Right cardiac atrium (tissue), 5 donors: ENCODE measurements around the gene CACNA1B. TPM values are rescaled to one million over a fixed set of nuclear protein-coding genes. Genes with fewer than 3 reads are reported as not detected.

Experiments
- ATAC-seq, 2 donors: fragments of 200-7000 bp; cut with Tn5 transposase; one replicate each; pipeline versions ENCODE4 v1.8.0 to v1.9.1; 2020; ENCODE audit warnings: moderate library complexity in 2 of 2, mild to moderate bottlenecking in 1 of 2
- DNase-seq, 3 donors: peaks; one replicate each; pipeline ENCODE4 v3.0.0-alpha.2; 2020
- H3K27ac ChIP-seq: one replicate; pipeline ENCODE4 v1.5.1; 2013; ENCODE audit warnings: mild to moderate bottlenecking, low read length, control low read depth, moderate library complexity
- H3K27me3 ChIP-seq: one replicate; pipeline ENCODE4 v1.6.1; 2013; ENCODE audit not compliant: control insufficient read depth, insufficient read depth
- H3K4me1 ChIP-seq: one replicate; pipeline ENCODE4 v1.6.1; 2013; ENCODE audit warnings: low read length; ENCODE audit not compliant: control insufficient read depth, insufficient read depth
- H3K4me3 ChIP-seq: one replicate; pipeline ENCODE4 v1.5.1; 2013; ENCODE audit warnings: low read length, control low read depth
- H3K9me3 ChIP-seq: one replicate; pipeline ENCODE4 v1.6.1; 2013; ENCODE audit warnings: low read length; ENCODE audit not compliant: control insufficient read depth
- WGBS: extraction: QIAGEN DNeasy Blood & Tissue Kit; methylation state at CpG from one replicate; pipeline ENCODE4 v1.1.7; 2013; 5-methylcytosine and 5-hydroxymethylcytosine counted together
- intact Hi-C, 4 donors: fragments of 100-400 bp; cut with DNase I; formaldehyde crosslinking; loops; one replicate each; pipeline versions ENCODE4 v1.11.0 to v1.14.0; 2022 to 2023
- polyA plus RNA-seq: library from polyadenylated mRNA; stranded (reverse); fragments of 200-250 nt; gene quantifications from one replicate; pipeline ENCODE4 v1.2.3, GENCODE V29; 2013
- total RNA-seq, 4 donors: library from RNA; stranded (reverse); fragmentation: NEBNext Ultra II Directional; extraction: Animal tissue kit (Norgen Biotek cat#: 25700); gene quantifications; one replicate each; pipeline ENCODE4 v1.2.1, GENCODE V29; 2021
- donor health status: healthy with polysubstance abuse.
- donor health status: DM: no; HTN: yes; CAD: no.
- donor health status: DM: no; HTN: no; CAD: no.
- donor health status: DM: no; HTN: yes; CAD: no; lungs with severe emphysema.
- donor health status: DM: yes; HTN: yes; CAD: no.

The CACNA1B gene
- total and polyA plus RNA-seq, 5 donors, result 0.05 to 0.44 (median 0.09) TPM

- intact Hi-C loops, result no loop called here
- Histone ChIP-seq H3K4me1 (no peaks in the 10 kb centered on the region), H3K27me3 (no peaks in the 10 kb centered on the region), H3K4me3 (no peak overlapping the region), H3K27ac (no peak overlapping the region), H3K9me3 (no peaks in the 10 kb centered on the region)
- DNase-seq, result no peak
- 74% methylated on average over 3 of the region's 3 CpGs for WGBS
- ATAC-seq, result no peak
Measured at GRCh38 chr9:137870432-137870831, 7.2 kb upstream of the CACNA1B start.

DNA sequence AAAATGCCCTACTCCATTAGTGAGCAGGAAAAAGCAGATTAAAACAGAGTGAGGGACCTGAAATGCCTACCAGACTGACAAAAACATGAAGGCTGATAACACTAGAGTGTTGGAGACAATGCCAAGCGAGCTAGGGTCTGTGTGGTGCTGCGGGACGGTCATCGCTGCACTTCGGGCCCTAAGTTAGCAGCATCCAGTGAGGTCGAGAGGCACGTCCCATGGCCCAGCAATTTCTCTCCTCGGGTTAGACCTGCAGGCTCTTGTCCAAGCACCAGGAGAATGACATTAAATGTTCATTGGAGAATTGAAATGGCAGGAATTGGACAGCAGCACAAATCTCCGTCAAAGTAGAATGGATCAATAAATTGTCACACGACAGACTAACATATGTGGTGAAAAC is 5.3 kb upstream of the CACNA1B start:
- ATAC-seq (no peak), DNase-seq (no peak)
- H3K4me3 ChIP-seq, result no peak overlapping the region
- no peaks in the 10 kb centered on the region for H3K4me1 ChIP-seq
- no peaks in the 10 kb centered on the region for H3K9me3 ChIP-seq
- intact Hi-C loops, result no loop called here
- no peaks in the 10 kb centered on the region for H3K27me3 ChIP-seq
- WGBS, result 80% methylated on average over 10 of the region's 10 CpGs
- no peak overlapping the region for H3K27ac ChIP-seq

DNA sequence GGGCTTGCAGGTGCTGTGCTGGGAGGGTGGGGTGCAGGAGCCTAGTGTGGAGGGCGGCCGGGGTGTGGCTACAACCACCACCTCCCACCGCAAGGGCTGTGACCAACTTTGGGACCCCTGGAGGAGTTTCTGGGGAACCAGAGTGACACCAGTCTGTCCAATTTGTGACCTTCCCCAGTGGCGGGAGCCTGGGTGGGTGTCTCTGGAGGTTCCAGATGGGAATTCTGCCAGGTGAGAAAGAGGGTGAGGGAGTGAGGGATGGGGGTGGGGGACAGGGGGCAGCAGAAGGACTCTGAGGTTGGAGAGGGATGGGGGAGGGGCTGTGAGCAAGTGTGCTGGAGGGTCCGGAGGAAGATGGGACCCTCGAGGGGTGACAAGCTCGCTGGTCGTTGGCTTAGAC is 4.2 kb upstream of the CACNA1B start:
- H3K9me3 ChIP-seq, result no peaks in the 10 kb centered on the region
- H3K27ac ChIP-seq, result no peak overlapping the region
- no peaks in the 10 kb centered on the region for H3K4me1 ChIP-seq
- no peak overlapping the region for H3K4me3 ChIP-seq
- DNase-seq, result no peak
- no peaks in the 10 kb centered on the region for H3K27me3 ChIP-seq
- intact Hi-C loops, result no loop called here
- WGBS, result 78% methylated on average over 8 of the region's 8 CpGs
- ATAC-seq, result no peak

GRCh38 chr9:137873858-137874362 is 3.7 kb upstream of the CACNA1B start:
- no peak for ATAC-seq
- 81% methylated on average over 9 of the region's 9 CpGs for WGBS
- no peaks in the 10 kb centered on the region for H3K27me3 ChIP-seq
- H3K4me3 ChIP-seq, result no peak overlapping the region
- DNase-seq, result no peak
- H3K9me3 ChIP-seq, result no peaks in the 10 kb centered on the region
- intact Hi-C loops, result no loop called here
- H3K27ac ChIP-seq, result no peak overlapping the region
- no peaks in the 10 kb centered on the region for H3K4me1 ChIP-seq

DNA sequence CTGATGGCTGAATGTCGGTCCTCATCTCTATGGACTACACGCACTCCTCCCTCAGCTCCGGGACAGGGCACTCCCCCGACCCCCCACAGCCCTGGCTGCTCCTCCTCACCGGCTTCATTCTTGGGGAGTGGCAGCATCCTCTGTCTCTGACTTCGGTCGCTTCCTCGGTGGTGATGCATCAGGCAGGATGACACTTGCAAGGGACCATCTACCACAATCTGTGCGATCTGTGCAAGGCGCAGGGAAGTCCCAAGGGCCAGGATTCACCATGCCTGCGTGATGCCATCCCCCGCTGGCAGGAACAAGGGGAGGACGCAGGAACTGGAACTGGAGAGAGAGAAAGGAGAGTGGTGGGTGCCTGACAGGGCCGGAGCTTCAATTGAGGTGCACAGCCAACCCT is 2.2 kb upstream of the CACNA1B start:
- DNase-seq (no peak), ATAC-seq (no peak)
- no peaks in the 10 kb centered on the region for H3K27me3 ChIP-seq

GRCh38 chr9:137875846-137876245 is 1.7 kb upstream of the CACNA1B start:
- no peaks in the 10 kb centered on the region for H3K27me3 ChIP-seq
- DNase-seq, result no peak

More for the DNA sequence above, 2.2 kb upstream of the CACNA1B start:
- Histone ChIP-seq H3K27ac (no peak overlapping the region), H3K4me3 (no peak overlapping the region), H3K9me3 (no peaks in the 10 kb centered on the region), H3K4me1 (no peaks in the 10 kb centered on the region)
- intact Hi-C loops, result no loop called here
- 78% methylated on average over 14 of the region's 14 CpGs for WGBS

GRCh38 chr9:137876269-137876668 is 1.3 kb upstream of the CACNA1B start:
- DNase-seq (no peak), ATAC-seq (no peak)
- Histone ChIP-seq H3K4me1 (no peaks in the 10 kb centered on the region), H3K4me3 (no peak overlapping the region), H3K27ac (no peak overlapping the region), H3K27me3 (no peaks in the 10 kb centered on the region), H3K9me3 (no peaks in the 10 kb centered on the region)
- 84% methylated on average over 8 of the region's 8 CpGs for WGBS
- intact Hi-C loops, result no loop called here

More at GRCh38 chr9:137875846-137876245, 1.7 kb upstream of the CACNA1B start:
- WGBS, result 91% methylated on average over 10 of the region's 10 CpGs
- H3K4me1 ChIP-seq, result no peaks in the 10 kb centered on the region
- H3K9me3 ChIP-seq, result no peaks in the 10 kb centered on the region
- no peak overlapping the region for H3K27ac ChIP-seq
- ATAC-seq, result no peak
- H3K4me3 ChIP-seq, result no peak overlapping the region
- intact Hi-C loops, result no loop called here

DNA sequence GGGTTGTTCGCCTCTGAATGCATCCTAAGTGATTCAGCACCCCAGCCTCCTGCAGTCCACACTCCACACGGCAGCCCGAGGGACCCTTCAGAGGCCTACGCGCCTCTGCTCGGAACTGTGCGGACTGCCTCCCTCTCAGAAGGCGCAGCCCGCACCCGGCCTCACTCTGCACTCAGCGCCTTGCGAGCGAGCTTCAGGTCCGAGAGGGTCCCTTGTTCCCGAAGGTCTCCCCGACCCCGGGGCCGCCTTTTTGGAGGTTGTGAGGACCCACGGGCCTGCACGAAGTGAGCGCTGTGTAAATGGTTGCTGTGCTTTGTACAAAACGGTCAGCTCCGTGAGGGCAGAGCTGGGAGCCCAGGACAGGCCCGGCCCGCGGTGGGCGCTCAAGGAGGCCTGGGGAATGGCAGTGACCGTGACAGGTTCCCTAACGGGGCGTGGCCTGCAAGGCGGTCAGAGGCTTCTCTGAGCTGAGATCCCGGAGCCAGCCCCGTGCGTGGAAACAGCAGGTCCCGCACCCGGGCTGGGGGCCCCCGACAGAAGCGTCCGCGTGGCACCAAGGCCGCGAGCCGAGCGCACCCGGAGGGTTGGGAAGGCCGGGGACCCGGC is 698 bp upstream of the CACNA1B start:
- peak in 1 of 3 donors; percentile 60 for DNase-seq
- Histone ChIP-seq H3K27ac (no peak overlapping the region), H3K4me3 (no peak overlapping the region), H3K9me3 (no peaks in the 10 kb centered on the region), H3K27me3 (no peaks in the 10 kb centered on the region), H3K4me1 (no peaks in the 10 kb centered on the region)
- 64% methylated on average over 47 of the region's 47 CpGs for WGBS
- no peak for ATAC-seq
- intact Hi-C loops, result no loop called here

DNA sequence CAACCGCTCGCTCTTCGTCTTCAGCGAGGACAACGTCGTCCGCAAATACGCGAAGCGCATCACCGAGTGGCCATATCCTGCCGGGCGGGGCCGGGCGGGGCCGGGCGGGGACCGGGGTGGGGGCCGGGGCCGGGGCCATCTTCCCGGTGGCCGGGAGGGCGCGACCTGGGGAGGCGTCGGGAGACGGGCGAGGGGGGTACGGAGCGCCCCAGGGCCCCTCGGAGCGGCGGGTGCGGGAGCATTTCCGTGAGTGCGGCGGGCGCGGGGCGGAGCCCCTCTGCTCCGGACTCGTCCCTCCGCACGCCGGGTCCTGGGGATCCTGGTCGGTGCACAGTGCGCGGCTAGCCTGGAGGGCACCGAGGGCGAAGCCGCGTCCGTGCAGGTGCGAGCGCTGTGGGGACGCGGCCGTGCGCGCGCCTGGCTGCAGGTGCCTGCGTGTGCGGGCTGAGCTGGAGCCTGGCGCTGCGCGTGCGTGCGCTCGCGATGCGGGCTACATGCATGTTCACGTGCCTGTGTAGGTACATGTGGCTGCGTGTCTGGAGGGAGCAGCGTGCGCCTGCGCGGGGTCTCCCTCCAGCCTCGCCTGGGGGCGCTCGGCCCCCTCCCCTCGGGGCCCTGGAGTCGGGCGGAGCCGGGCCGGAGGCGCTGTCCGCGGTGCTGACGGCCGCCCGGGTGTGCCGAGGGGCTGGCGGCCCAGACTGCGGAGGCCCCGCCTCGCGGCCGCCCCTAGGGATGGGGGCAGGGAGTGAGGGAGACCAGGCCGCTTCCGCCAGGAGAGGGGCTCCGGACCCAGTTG is 762 bp downstream of the CACNA1B start:
- peak; percentile 44 to 59 for ATAC-seq
- intact Hi-C loops, result no loop called here
- WGBS, result 2% methylated on average over 101 of the region's 101 CpGs

DNA sequence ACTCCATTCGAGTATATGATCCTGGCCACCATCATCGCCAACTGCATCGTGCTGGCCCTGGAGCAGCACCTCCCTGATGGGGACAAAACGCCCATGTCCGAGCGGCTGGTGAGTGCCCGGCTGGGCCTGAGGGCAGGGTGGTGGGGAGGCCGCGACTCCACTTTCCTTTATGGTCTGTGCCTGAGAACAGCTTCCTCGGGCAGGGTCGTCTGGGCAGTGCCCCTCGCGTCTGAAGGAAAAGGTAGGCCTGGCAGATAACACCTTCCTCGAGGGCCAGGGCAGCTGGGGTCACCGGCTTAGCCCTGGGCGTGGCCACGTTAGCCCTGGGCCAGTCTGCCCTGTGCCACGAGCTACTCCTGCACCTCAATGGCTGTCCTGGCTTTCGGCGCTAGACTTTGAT is 1.5 kb downstream of the CACNA1B start:
- DNase-seq (no peak), ATAC-seq (no peak)
- H3K27ac ChIP-seq, result no peak overlapping the region
- WGBS, result 77% methylated on average over 20 of the region's 20 CpGs
- no peaks in the 10 kb centered on the region for H3K4me1 ChIP-seq
- H3K27me3 ChIP-seq, result no peaks in the 10 kb centered on the region
- intact Hi-C loops, result no loop called here
- H3K9me3 ChIP-seq, result no peaks in the 10 kb centered on the region
- H3K4me3 ChIP-seq, result no peak overlapping the region

More for the DNA sequence above, 762 bp downstream of the CACNA1B start:
- peak in 2 of 3 donors; percentile 57 to 61 for DNase-seq
- Histone ChIP-seq H3K27me3 (no peaks in the 10 kb centered on the region), H3K4me3 (peak overlapping the region; percentile 33), H3K9me3 (no peaks in the 10 kb centered on the region), H3K4me1 (no peaks in the 10 kb centered on the region), H3K27ac (no peak overlapping the region)

- intact Hi-C loops, result no loop called here
- no peaks in the 10 kb centered on the region for H3K4me1 ChIP-seq
- ATAC-seq (no peak), DNase-seq (no peak)
- H3K27ac ChIP-seq, result no peak overlapping the region
- WGBS, result 83% methylated on average over 8 of the region's 8 CpGs
- H3K9me3 ChIP-seq, result no peaks in the 10 kb centered on the region
- H3K27me3 ChIP-seq, result no peaks in the 10 kb centered on the region
- no peak overlapping the region for H3K4me3 ChIP-seq
Measured at GRCh38 chr9:137879566-137880150, 2.1 kb downstream of the CACNA1B start.
